Fibroblast of skin of left biceps (primary cell): ENCODE results near the gene CSF1R.

Experiments
- DNase-seq, 2 experiments: peaks; one replicate each; pipeline ENCODE4 v3.0.0-alpha.2; 2013; ENCODE audit warnings: low read depth in 2 of 2

Gene CSF1R

DNA sequence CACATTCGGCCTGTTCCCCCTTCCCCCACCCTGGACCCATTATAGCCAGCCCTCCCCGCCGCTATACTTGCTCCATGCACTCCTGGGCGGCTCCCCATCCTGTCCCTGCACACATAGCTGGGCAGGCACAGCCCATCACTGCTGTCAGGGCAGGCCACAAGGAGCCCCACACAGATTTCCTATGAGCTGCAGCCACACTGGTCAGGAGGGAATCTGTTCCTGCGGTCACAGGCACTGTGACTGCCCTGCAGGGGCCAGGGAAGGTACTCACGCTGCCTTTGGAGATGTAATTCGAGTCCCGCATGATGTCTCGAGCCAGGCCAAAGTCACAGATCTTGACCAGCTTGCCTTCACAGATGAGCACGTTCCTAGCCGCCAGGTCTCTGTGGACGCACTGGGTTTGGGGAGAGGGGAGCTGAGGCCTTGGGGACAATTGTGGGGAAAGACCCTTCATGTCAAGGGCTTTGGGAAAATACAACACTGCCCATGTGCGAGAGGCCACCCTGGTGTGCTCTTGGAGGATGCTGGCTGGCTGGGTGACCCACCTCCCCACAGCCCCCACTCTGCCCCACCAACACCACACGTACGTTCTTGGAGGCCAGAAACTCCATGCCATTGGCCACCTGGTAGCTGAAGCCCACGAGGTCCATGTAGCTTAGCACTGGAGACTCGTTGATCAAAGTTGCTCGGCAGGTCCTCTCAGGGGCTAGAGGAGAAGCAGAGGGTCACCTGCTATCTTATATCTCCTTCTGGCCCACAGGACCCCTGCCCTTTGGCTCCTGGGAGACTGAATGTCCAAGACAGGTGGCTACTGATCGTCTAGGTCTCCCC lies 34.5 kb upstream of the CSF1R start:
- DNase-seq = no peak

DNA sequence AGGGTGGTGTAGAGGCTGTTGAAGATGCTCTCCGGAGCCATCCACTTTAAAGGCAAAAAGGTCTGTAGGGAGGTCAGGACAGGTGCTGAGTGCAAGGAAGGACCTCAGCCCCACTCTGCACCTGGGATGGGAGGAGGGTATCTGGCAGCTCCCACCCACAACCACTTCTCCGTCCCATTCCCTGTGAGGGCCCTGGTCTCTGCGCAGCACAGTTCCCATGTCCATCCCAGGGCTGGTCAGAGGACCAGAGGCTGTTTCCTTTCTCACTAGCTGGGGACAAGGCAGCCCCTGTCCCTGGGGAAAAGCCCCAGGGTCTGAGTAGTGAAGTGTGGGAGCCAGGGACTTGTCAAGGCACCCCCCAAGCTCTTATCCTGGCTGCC lies 33.7 kb upstream of the CSF1R start:
- DNase-seq = no peak

DNA sequence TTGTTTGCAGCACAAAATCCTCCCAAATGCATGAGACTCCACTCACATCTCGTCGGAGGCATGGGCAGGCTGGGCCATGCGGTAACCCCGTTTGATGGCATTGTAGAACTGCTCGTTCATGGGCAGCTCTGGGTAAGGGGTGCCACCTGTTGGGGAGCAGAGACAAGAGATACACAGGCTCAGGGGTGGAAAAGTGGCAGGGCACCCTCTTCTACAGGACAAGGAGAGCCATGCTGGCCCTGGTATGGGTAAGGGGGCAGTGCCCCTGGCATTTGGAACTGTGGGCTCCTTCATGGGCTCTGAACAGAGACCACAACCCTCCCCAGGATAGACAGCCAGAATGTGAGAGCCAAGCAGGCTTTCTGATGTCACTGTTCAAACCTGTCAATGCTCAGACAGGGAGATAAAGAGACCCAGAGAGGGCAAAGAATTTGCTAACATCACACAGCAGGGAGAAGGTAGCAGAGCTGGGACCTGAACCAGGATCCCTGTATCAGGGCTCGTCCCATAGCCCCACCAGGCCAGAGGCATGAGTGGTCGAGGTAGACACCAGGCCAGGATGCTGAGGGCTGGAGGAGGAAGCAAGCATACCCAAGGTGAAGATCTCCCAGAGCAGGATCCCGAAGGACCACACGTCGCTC lies 33.2 kb upstream of the CSF1R start:
- no peak for DNase-seq

DNA sequence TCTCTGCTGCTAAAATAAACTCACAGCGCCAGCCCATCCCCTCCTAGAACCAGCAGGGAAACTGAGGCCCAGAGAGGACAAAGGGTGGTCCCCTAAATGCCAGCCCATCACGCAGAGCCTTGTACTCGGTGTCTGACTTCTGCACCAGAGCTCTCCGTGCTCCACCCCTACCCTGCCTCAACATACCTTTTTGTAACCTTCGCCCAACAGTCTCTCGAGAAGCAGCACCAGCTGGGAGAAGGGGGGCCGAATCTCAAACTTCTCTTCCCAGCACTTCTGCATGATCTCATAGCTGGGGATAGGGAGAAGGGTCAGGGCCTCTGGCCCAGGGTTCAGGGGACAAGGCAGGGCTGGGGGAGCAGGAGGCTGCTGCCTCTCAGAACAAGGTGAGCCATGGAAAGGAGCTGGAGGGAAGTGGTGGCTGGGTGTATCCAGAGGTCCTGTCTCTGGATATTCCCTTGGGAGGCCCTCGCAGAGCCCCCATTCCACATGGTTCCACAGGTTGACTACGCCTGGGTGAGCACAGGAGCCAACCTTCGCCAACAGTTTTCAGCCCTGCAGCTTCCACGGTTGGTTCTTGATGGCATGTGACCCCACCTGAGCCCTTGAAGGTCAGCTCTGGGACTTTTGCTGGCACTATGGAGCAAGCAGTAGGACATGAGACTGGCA lies 32.3 kb upstream of the CSF1R start:
- no peak for DNase-seq

- DNase-seq = no peak
Observed at GRCh38 chr5:150117945-150118560, 31.7 kb upstream of the CSF1R start.

- no peak for DNase-seq
Observed at GRCh38 chr5:150116667-150117400, 30.5 kb upstream of the CSF1R start.

GRCh38 chr5:150114773-150115408 lies 28.5 kb upstream of the CSF1R start:
- DNase-seq = no peak

DNA sequence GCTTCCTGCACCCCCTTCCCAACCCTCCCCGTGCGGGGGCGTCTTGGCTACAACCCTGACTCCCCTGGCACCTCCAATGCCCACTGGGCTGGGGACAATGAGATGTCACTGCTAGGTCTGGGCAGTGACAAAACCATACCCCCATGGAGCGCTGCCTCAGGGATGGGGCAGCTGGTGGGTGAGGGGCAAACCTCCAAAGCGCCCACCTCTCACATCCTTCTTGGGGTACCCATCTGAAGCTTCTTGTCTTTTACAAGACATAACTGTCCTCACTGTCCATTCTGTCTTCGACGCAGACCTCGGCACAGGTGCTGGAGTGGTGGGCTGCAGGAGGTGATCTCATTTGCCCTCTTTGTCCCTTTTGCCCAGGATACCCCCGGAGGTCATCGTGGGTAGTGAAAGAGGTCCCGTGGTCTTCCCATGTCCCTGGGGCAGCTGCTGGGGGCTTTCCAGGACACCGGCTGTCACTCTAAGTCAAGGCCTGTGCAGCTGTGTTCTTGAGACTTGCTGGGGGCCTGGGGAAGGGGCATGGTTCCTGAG lies 27.8 kb upstream of the CSF1R start:
- DNase-seq = no peak

DNA sequence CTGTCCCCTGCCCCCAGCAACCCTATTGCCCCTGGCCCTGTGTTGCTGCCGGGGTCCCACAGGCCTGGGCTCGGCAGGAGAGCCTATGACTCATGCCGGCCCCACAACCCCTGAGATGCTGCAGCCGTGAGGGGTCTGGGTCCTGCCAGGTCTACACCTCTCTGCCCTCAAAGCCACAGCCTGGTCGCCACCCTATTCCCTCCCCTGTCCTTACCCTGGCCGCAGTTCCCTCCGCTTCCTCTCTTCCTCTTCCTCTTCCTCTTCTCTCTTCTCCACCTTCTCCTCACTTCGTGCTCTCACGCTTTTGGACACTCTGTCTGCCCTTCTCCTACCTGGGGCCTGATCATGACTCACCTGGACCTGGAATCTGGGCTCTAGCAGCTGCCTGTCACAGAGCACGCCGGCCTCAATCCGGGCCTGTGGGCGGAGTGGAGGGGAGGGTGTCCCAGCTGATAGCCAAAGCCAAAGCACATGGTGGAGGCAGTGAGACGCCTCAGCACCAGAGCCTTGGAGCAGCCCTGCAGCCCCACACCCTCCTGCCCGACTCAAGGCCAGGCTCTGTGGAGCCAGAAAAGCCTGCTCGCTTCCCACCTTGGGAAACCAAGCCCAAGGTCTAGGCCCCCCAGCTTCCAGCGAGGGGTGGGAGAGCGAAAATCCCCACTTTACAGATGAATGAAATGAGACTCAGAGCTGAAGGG lies 26.8 kb upstream of the CSF1R start:
- no peak for DNase-seq

DNA sequence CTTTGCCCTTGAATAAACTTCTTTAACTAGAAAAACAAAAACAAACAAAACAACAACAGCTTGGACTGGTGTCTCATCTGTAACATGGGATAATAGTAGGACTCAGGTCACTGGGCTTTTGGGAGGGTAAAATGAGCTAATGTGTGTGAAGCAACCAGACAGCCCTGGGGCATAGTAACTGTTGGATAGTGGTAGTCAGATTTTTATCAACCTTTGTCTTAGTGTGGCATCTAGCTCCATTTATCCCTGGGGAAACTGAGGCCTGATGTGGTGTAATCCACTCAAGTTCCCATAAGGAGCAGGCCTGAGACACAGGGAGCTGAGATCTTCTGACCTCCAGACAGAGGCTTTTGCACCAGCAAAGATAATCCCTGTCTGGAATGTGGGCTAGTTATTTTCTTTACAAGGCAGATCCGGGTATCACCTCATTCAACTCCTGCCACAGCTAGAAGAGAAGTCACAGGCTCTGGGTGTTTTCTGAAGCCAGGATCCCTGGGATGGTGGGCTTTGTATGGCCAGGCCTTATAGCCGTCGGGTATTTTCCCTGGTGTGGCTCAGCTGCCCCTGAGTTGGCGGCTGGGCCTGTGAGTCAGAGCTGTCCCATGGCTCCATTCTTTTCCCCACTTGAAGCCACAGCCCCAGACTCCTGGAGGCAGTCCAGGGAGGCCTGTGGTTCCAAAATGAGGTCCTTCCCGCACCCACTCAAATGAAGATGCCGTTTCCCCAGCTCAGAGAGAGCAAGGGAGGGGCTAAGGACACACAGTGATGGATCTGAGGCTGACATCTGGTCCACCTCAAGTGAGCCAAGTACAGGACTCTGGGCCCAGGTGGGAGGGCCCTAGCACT lies 26.1 kb upstream of the CSF1R start:
- peak; percentile 52 to 53 for DNase-seq

- no peak for DNase-seq
Observed at GRCh38 chr5:150111122-150111521, 24.8 kb upstream of the CSF1R start.

- no peak for DNase-seq
Observed at GRCh38 chr5:150109921-150110320, 23.6 kb upstream of the CSF1R start.

DNA sequence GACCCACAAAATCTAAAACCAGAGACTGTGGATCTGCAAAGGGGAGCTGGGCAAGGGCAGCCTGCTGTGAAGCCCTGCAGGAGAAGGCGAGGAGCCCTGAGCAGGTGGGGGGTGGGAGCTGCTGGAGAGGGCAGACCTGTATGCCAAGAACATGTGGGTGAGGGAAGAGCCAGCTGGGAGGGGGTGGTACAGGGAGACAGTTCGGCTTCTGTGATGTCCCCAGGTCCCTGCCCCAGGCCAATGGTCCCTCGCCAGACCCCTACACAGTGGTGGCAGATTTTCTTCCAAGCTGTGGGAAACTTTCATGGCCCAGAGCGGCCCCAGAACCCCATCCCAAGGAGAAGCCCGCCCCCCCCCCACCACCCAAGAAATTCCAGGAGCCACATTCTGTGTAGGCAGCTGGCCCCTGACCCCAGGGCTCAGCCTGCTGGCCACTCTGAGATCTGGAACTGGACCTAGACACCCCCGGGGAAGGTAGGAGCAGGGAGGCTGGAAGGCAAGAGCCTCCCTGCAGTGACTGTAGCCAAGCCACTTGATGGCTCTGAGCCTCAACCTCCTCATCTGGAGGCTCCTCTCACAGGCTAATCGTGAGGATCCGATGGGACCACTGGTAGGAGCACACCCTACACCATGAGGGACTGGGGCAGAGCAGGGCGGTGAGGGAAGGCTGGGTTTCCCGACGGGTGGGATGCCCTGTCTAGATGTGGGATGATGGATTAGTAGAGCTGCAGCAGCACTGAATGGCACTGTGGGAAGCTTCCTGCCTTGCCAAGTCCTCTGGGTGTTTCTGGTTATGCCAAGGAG lies 22.6 kb upstream of the CSF1R start:
- DNase-seq = no peak

GRCh38 chr5:150107909-150108447 lies 21.6 kb upstream of the CSF1R start:
- DNase-seq = peak; percentile 45 to 46

DNA sequence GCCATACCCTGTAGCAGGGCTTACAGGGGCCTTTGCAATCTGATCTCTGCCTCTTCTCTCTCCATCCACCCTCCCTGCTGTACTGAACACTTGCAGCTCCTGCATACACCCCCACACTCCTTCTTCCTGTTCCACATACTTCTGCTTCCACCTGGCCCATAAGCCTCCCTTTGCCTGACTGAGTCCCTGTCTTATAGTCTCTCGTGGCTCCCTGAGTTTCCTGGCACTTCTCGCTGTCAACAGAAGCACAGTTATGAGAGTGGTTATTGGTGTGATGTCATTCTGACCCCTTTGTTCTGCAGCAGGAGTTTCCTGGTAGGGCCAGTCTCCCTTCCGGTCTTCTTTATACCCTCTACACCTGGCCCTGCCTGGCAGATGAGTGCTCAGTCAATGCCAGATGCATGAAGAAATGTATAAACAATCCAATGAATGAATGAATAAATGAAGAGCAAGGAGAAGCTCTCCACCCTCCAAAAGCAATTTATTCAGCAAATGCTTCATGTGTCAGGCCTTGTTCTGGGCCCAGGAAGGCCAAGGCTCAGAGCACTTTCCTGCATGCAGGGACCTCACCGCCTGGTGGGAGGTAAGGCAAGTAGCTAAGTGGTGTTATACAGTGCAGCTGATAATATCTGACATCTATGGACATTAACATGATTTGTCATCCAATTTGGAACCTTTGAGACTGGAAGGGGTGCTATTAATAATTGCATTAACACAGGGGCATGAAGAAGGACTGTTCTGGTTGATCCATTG lies 20.5 kb upstream of the CSF1R start:
- DNase-seq = no peak

- DNase-seq = no peak
Observed at GRCh38 chr5:150105928-150106615, 19.7 kb upstream of the CSF1R start.

DNA sequence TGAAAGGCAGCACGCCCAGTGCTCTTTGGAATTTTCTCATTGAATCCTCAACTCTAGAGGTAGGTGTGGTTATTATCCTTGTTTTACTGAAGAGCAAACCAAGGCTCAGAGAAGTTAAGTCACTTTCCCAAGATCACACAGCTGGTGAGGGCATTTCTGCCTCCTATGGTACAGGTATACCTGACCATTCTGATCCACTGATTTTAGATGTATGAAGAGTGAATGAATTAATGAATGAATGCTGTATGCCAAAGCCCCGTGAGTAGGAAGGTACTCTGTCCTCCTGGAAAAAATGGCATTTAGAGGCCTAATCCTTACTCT lies 18.2 kb upstream of the CSF1R start:
- no peak for DNase-seq
